CD4-positive, alpha-beta T cell treated with Interleukin-6 at 100 ng/mL for 8 hours (primary cell): ENCODE measurements around the gene ME1.
"Not testable (repeated sequence)": the region's sequence is repeated elsewhere in the genome, so short reads cannot be mapped to it uniquely, and the experiment has no call there.

ENCODE experiments used
- DNase-seq: peaks from one replicate; pipeline ENCODE4 v3.0.0-alpha.2; 2020; ENCODE audit warnings: mixed read lengths, low spot score

The ME1 gene

GRCh38 chr6:83256719-83257118 is 174.1 kb downstream of the ME1 start:
- not testable (repeated sequence) for DNase-seq

GRCh38 chr6:83252719-83253118 is 178.1 kb downstream of the ME1 start:
- DNase-seq: no peak

GRCh38 chr6:83250235-83250634 is 180.6 kb downstream of the ME1 start:
- DNase-seq: no peak

- DNase-seq: no peak
Observed at GRCh38 chr6:83247471-83247870, 183.4 kb downstream of the ME1 start.

- DNase-seq: no peak
Observed at GRCh38 chr6:83231146-83231545, 199.7 kb downstream of the ME1 start.

GRCh38 chr6:83226517-83226916 is 204.3 kb downstream of the ME1 start:
- no peak for DNase-seq

GRCh38 chr6:83221889-83222479 is 208.9 kb downstream of the ME1 start:
- DNase-seq: peak; percentile 8

GRCh38 chr6:83221276-83221675 is 209.6 kb downstream of the ME1 start:
- no peak for DNase-seq

- DNase-seq: no peak
Observed at GRCh38 chr6:83220121-83220520, 210.7 kb downstream of the ME1 start.

GRCh38 chr6:83218646-83219045 is 212.2 kb downstream of the ME1 start:
- no peak for DNase-seq

GRCh38 chr6:83216806-83217205 is 214.0 kb downstream of the ME1 start:
- no peak for DNase-seq

- peak; percentile 59 for DNase-seq
Observed at GRCh38 chr6:83215131-83216047, 215.5 kb downstream of the ME1 start.

- DNase-seq: no peak
Observed at GRCh38 chr6:83202031-83202430, 228.8 kb downstream of the ME1 start.

GRCh38 chr6:83199863-83200225 is 231.0 kb downstream of the ME1 start:
- no peak for DNase-seq

- no peak for DNase-seq
Observed at GRCh38 chr6:83199173-83199862, 231.5 kb downstream of the ME1 start.

GRCh38 chr6:83198486-83199172 is 232.2 kb downstream of the ME1 start:
- no peak for DNase-seq

GRCh38 chr6:83193747-83194566 is 236.9 kb downstream of the ME1 start:
- DNase-seq: no peak

- DNase-seq: peak; percentile 87
Observed at GRCh38 chr6:83192871-83193746, 237.7 kb downstream of the ME1 start, which contains the start of the genes PGM3 and RWDD2A. PGM3 (minus strand) TSS chr6:83193265; CDS start chr6:83191012, 2,253 bp downstream. RWDD2A (plus strand) TSS chr6:83193357; CDS start chr6:83194452, 1,095 bp downstream.

GRCh38 chr6:83192456-83192855 is 238.4 kb downstream of the ME1 start:
- no peak for DNase-seq

GRCh38 chr6:83191974-83192373 is 238.9 kb downstream of the ME1 start:
- DNase-seq: not testable (repeated sequence)
